Activated CD4-positive, alpha-beta T cell treated with anti-CD3 and anti-CD28 coated beads, Interleukin-10, Interleukin-2, amounts not matched to agents 100 ng/mL and 50 ng/mL, durations not matched to agents 16 hours and 8 hours (primary cell): ENCODE data around the gene TEX52.
"Not testable (repeated sequence)": the region's sequence is repeated elsewhere in the genome, so short reads cannot be mapped to it uniquely, and the experiment has no call there.

Source experiments
- DNase-seq: peaks from one replicate; pipeline ENCODE4 v3.0.0-alpha.2; 2020

Gene TEX52

DNA sequence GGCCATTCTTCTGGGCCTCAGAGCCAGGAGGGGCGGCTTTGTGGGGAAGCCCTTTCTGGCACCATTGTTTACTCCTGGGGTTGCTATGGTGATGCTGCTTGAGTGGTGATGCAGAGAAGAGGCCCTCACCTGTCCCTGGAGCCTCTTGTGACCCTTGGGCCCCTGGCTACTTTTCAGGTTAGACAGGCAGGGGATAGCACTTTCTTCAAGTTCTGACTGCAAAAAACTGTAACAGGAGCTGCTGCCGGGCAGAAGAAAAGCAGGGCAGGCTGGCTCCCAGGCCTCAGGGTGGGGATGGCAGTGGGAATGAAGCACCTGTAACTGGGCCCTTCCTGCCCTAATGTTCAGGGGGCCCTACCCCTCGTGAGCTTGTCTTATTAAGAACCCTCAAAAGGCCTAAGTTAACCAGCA is at the start of gene TEX52:
TSS of gene TEX52 (minus strand) at position 19 of the 411 bp plus-strand sequence. CDS start at position 6, 13 bp downstream.
- no peak for DNase-seq

DNA sequence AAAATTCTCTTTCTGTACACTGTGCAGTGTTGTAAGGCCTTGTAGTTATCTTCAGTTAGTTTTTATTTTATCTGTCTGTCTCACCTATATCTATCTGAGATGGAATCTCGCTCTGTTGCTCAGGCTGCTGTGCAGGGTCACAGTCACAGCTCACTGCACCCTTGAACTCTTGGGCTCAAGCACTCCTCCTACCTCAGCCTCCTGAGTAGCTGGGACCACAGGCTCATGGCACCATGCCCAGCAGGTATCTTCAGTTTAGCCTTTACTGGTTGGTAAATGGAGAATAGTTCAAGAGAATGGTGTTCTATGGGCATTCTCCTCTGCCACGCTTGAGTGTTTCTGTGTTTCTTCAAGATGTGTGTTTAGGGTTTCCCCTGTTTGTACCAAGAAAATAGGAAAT is 47.4 kb upstream of the TEX52 start:
- no peak for DNase-seq

DNA sequence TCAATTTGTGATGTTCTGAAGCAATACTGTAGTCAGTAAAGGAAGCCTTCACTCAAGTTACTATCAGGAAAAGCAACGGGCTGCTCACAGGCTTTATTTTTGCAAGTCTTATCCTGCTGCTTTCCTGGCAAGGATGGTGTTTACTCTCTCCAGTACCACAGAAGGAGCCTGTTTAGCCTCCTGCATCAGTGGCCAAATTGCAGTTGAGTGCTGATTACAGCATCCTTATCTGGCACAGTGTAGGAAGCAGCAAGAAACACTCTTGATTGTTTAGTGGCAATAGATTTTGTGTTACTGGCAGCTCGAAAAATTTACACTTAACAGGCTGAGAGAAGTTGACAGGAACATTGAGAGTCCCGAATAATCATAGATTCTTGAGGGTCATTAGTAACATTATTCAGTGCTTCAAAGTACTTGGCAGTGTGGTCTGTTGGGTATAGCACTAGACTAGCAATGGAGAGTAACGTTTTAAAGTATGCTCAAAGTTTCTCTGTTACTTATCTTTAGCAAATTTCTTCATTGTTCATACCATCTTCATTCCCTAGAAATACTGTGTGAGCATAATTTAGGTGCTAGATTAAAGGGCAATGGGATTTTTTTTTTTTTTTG is 45.5 kb upstream of the TEX52 start:
- no peak for DNase-seq

DNA sequence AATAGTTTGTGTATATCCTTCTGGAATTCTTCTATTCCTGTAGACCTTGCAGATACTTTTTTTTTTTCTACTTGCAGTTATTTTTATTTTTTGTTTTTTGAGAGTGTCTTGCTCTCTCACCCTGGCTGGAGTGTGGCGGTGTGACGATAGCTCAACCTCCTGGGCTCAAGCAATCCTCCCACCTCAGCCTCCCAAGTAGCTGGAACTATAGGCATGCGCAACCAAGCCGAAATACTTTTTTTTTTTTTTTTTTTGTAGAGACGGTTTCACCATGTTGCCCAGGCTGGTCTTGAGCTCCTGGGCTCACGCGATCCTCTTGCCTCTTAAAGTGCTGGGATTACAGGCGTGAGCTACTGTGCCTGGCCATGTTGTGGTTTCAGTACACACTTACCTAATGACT is 43.8 kb upstream of the TEX52 start:
- no peak for DNase-seq

- no peak for DNase-seq
Measured at GRCh38 chr12:2897418-2897817, 40.6 kb upstream of the TEX52 start.

DNA sequence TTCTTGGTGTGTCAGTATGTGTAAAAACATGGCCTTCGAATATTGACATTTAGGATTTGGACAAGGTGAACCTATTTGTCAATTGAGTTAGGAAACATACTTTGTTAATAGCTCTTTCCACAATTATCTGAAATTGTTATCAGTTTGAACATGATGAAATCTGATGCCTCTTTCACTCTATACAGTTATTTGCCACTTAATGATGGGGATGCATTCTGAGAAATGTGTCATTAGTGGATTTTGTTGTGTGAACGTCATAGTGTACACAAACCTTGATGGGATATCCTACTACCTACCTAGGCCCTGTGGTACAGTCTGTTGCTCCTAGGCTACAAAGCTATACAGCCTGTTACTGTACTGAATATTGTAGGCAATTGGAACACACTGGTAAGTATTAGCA is 38.7 kb upstream of the TEX52 start:
- no peak for DNase-seq

GRCh38 chr12:2895051-2895451 is 38.2 kb upstream of the TEX52 start:
- DNase-seq, result no peak

- DNase-seq, result no peak
Measured at GRCh38 chr12:2893007-2893406, 36.2 kb upstream of the TEX52 start.

- no peak for DNase-seq
Measured at GRCh38 chr12:2892246-2892645, 35.4 kb upstream of the TEX52 start.

GRCh38 chr12:2891240-2892053 is 34.6 kb upstream of the TEX52 start:
- DNase-seq, result peak; percentile 19

- peak; percentile 98 for DNase-seq
Measured at GRCh38 chr12:2890388-2891239, 33.8 kb upstream of the TEX52 start, which contains the start of gene TULP3. TSS of gene TULP3 (plus strand) at chr12:2890891. CDS start at chr12:2890948, 57 bp downstream.

DNA sequence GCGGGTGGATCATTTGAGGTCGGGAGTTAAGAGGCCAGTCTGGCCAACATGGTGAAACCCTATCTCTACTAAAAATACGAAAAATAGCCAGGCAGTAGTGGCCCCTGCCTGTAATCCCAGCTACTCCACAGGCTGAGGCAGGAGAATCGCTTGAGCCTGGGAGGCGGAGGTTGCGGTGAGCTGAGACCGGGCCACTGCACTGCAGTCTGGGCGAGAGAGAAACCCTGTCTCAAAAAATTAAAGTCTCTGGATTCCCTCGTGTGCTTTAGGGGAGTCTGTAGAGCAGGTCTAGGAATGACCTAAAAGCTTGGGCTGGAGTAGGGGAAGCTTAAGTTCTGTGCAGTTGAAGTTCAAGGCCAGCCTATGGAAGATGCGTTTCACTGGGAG is 33.2 kb upstream of the TEX52 start:
- no peak for DNase-seq

GRCh38 chr12:2886768-2887450 is 30.1 kb upstream of the TEX52 start:
- DNase-seq, result no peak

- DNase-seq, result no peak
Measured at GRCh38 chr12:2884810-2885209, 28.0 kb upstream of the TEX52 start.

GRCh38 chr12:2879853-2880252 is 23.0 kb upstream of the TEX52 start:
- DNase-seq, result peak; percentile 55

DNA sequence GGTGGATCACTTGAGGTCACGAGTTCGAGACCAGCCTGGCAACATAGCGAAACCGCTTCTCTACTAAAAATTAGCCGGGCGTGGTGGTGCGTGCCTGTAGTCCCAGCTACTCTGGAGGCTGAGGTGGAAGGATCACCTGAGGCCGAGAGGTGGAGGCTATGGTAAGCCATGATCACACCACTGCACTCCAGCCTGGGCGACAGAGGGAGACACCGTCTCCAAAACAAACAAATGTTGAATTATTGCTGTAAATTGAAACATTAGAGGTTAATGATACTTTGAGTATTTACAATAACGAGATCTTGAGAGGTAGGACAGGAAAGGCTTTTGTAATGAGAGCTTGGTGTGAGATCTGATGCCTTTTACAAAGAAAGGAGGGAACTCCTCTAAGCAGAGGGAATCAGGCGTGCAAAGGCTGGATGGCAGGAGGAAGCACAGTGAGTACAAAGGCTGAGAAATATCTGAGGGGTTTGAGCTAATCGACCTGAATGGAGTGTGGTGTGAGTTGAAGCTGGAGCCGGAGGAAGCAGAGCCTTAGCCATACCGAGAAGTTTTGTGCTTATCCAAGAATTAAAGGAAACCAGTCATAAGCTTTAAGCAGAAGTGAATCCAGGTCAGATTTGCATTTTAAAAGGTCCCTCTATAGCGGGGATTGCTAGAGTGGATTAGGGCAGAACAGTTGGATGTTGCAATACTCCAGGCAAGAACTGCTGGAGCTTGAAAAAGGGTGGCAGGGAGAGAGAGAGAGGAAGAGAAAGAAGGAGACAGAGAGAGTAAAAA is 21.3 kb upstream of the TEX52 start:
- DNase-seq, result peak; percentile 41

DNA sequence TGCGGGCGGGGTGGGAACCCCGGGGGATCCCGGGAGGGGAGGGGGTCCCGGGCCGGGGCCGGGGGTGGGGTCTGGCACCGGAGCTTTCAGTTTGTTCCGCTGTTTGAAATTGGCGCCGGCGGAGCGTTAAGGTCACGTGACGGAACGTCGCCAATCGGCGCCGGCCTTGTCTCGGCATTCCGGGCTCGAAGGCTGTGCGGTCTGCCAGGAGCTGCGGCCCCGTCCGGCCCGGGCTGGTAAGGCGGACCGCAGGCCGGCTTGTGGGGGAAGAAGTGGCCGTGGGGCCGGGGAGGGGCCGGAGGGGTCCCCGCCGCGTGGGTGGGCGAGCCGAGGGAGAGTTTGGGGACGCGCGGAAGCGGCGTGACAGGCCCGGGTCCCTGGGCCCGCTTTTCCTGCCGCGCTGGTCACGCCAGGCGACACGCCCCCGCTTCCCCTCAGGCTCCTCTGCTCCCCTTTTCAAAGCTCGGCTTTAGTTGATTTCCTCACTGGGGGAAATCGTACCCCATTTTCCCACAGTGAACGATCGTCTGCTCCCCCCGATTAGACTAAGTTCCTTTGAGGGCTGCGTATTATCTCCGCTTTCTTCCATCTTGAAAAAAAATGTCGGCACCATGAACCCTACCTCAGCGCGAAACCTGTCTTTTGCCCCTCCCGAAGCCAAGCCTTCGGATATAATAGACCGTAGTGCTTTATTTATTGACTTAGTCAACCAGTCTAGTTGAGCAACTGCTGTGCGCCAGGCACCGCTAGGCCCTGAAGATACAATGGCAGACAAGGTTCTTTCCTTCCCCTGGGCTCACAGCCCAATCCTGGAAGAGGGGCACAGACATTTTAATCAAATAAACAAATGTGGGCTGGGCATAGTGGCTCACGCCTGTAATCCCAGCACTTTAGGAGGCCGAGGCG is 20.5 kb upstream of the TEX52 start, which contains the start of the genes FOXM1 and RHNO1:
TSS of gene FOXM1 (minus strand) at position 128 of the 906 bp plus-strand sequence. CDS start 2,696 bp downstream, outside the sequence.
TSS of gene RHNO1 (plus strand) at position 177 of the 906 bp plus-strand sequence. CDS start 8,144 bp downstream, outside the sequence.
- peak; percentile 93 for DNase-seq

DNA sequence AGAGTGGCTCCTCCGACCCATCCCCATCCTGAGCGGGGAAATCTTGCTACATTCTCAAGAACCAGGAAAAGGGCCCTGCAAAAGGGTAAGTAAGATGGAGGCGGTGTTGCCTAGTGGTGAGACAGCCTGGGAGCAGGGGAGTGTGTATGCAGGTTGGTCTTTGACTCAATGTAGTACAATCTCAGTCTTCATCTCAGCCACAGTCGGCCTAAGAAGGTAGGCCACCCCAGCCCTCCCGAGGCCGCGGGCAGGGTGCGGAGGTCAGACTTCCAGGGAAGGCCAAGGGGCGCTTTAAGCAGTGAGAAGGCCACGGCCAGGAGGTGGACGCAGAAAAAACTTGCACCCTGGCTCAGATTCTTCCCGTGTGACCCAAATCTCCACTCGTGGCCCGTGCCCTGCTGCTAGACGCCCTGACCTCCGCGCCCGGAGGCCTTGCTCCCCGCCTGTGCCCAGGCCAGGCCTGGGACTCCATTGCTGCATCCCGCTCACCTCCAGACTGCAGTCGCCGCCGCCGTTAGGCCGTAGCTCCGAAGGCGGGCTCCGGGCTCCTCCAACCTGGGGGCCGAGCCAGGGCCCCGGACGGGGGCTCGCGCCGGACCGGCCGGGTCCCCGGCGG is 19.7 kb upstream of the TEX52 start:
- DNase-seq, result peak; percentile 54

- not testable (repeated sequence) for DNase-seq
Measured at GRCh38 chr12:2868986-2869632, 12.3 kb upstream of the TEX52 start.

- no peak for DNase-seq
Measured at GRCh38 chr12:2864198-2864597, 7.4 kb upstream of the TEX52 start.
